Fibroblast of lung (primary cell): ENCODE measurements around the gene PKNOX2. TPM values are rescaled to one million over a fixed set of nuclear protein-coding genes. Genes with fewer than 3 reads are reported as not detected.

ENCODE experiments used
- DNase-seq, 2 donors: peaks; one replicate each; pipeline versions ENCODE4 v3.0.0 to v3.0.0-alpha.2; 2010; ENCODE audit warnings: low read depth in 2 of 2
- H2AFZ ChIP-seq: 2 replicates; pipeline ENCODE4 v1.5.1; 2012; ENCODE audit warnings: low read length, control low read depth, inconsistent platforms
- H3K27ac ChIP-seq: 2 replicates; pipeline ENCODE4 v1.5.1; 2011; ENCODE audit warnings: low read length, control low read depth; ENCODE audit not compliant: insufficient read depth
- H3K27me3 ChIP-seq: 2 replicates; pipeline ENCODE4 v1.5.1; 2011; ENCODE audit warnings: mild to moderate bottlenecking, low read length; ENCODE audit not compliant: control insufficient read depth, insufficient read depth
- H3K36me3 ChIP-seq: 2 replicates; pipeline ENCODE4 v1.5.1; 2011; ENCODE audit warnings: low read length; ENCODE audit not compliant: control insufficient read depth, insufficient read depth
- H3K4me1 ChIP-seq: 2 replicates; pipeline ENCODE4 v1.5.1; 2011; ENCODE audit warnings: low read length; ENCODE audit not compliant: control insufficient read depth, insufficient read depth; ENCODE audit errors: extremely low read depth
- H3K4me2 ChIP-seq: 2 replicates; pipeline ENCODE4 v1.5.1; 2011; ENCODE audit warnings: low read length, control low read depth; ENCODE audit not compliant: insufficient read depth; ENCODE audit errors: extremely low read depth
- H3K4me3 ChIP-seq, 4 experiments: fragments of 200-600 bp in 1 of 4; sonication (generic) in 1 of 4; replicated peaks in 1 of 4; 2 replicates each; pipeline ENCODE4 v1.5.1; 2011 to 2016; ENCODE audit warnings: low read length in 4 of 4, low read depth in 3 of 4, mild to moderate bottlenecking in 3 of 4, control low read depth in 2 of 4, inconsistent platforms in 1 of 4, mixed read lengths in 1 of 4; ENCODE audit not compliant: insufficient read depth in 1 of 4; ENCODE audit errors: control extremely low read depth in 1 of 4
- H3K79me2 ChIP-seq: 2 replicates; pipeline ENCODE4 v1.5.1; 2012; ENCODE audit warnings: mild to moderate bottlenecking, low read length, inconsistent platforms; ENCODE audit not compliant: control insufficient read depth, insufficient read depth
- H3K9ac ChIP-seq: 2 replicates; pipeline ENCODE4 v1.5.1; 2011; ENCODE audit warnings: mild to moderate bottlenecking, low read length, control low read depth; ENCODE audit not compliant: insufficient read depth
- H3K9me3 ChIP-seq: 2 replicates; pipeline ENCODE4 v1.5.1; 2012; ENCODE audit warnings: low read depth, low read length; ENCODE audit not compliant: control insufficient read depth, insufficient read depth
- H4K20me1 ChIP-seq: 2 replicates; pipeline ENCODE4 v1.5.1; 2011; ENCODE audit warnings: low read length; ENCODE audit not compliant: control insufficient read depth, insufficient read depth; ENCODE audit errors: extremely low read depth
- CTCF ChIP-seq, 2 donors: IDR thresholded peaks in 1 of 2; conservative IDR thresholded peaks in 1 of 2; 1 replicate in 1 of 2; 2 replicates in 1 of 2; pipeline ENCODE4 v1.5.1; 2011 to 2012; ENCODE audit warnings: low read length in 2 of 2, control low read depth in 1 of 2, inconsistent platforms in 1 of 2, low read depth in 1 of 2, mild to moderate bottlenecking in 1 of 2
- EZH2 ChIP-seq: IDR thresholded peaks from 2 replicates; pipeline ENCODE4 v1.5.1; 2012; ENCODE audit warnings: low read length, control low read depth, mild to moderate bottlenecking; ENCODE audit errors: missing control alignments
- polyA plus RNA-seq, 2 donors: library from polyadenylated mRNA; depleted of rRNA in 1 of 2; stranded (reverse) in 1 of 2; unstranded in 1 of 2; fragments of >200 nt; gene quantifications; 2 replicates each; pipeline ENCODE4 v1.2.1, GENCODE V29; 2011 to 2012; ENCODE audit warnings: missing spikeins in 1 of 2
- total RNA-seq: library from RNA; depleted of rRNA; stranded (reverse); fragments of >200 nt; gene quantifications from 2 replicates; pipeline ENCODE4 v1.2.1, GENCODE V29; 2014

Gene PKNOX2
- total and polyA plus RNA-seq, 2 donors (not counting 1 experiment from before 2014, with no cell fraction given), result 0.33 to 2.2 TPM

GRCh38 chr11:125314276-125315078, 149.9 kb downstream of the PKNOX2 start:
- no peak overlapping the region for H3K4me2 ChIP-seq
- no peak for DNase-seq
- no peaks in the 10 kb centered on the region for H3K79me2 ChIP-seq
- H3K4me1 ChIP-seq, result no peaks in the 10 kb centered on the region
- H3K27ac ChIP-seq, result no peak overlapping the region
- H3K9ac ChIP-seq, result no peak overlapping the region
- H3K4me3 ChIP-seq, result no peak overlapping the region
- H3K36me3 ChIP-seq, result no peaks in the 10 kb centered on the region
- peaks cover 3% of the 10 kb centered on the region for H3K27me3 ChIP-seq
- no peak overlapping the region for H2AFZ ChIP-seq
- H3K9me3 ChIP-seq, result no peaks in the 10 kb centered on the region
- TF ChIP-seq EZH2 (no peak), CTCF (conservative IDR thresholded peaks at IDR 0.05 in 1 of 2, IDR thresholded peaks at IDR 0.05 in 1 of 2; ENCODE audit: low read depth in 1 of 2, low read length in 2 of 2) (no peak)
- no peaks in the 10 kb centered on the region for H4K20me1 ChIP-seq

GRCh38 chr11:125315079-125315740, 150.7 kb downstream of the PKNOX2 start:
- Histone ChIP-seq H2AFZ (no peak overlapping the region), H3K4me3 (no peak overlapping the region), H3K36me3 (no peaks in the 10 kb centered on the region), H3K27ac (no peak overlapping the region), H3K4me2 (no peak overlapping the region), H3K9me3 (no peaks in the 10 kb centered on the region), H4K20me1 (no peaks in the 10 kb centered on the region), H3K9ac (no peak overlapping the region), H3K79me2 (no peaks in the 10 kb centered on the region), H3K27me3 (peaks cover 3% of the 10 kb centered on the region), H3K4me1 (no peaks in the 10 kb centered on the region)
- TF ChIP-seq CTCF (conservative IDR thresholded peaks at IDR 0.05 in 1 of 2, IDR thresholded peaks at IDR 0.05 in 1 of 2; ENCODE audit: low read depth in 1 of 2, low read length in 2 of 2) (no peak), EZH2 (no peak)
- peak; percentile 44 to 71 for DNase-seq

- H3K4me2 ChIP-seq, result no peak overlapping the region
- no peak overlapping the region for H3K9ac ChIP-seq
- H2AFZ ChIP-seq, result no peak overlapping the region
- H3K9me3 ChIP-seq, result no peaks in the 10 kb centered on the region
- TF ChIP-seq CTCF (conservative IDR thresholded peaks at IDR 0.05 in 1 of 2, IDR thresholded peaks at IDR 0.05 in 1 of 2; ENCODE audit: low read depth in 1 of 2, low read length in 2 of 2) (no peak), EZH2 (no peak)
- H4K20me1 ChIP-seq, result no peaks in the 10 kb centered on the region
- no peaks in the 10 kb centered on the region for H3K79me2 ChIP-seq
- H3K4me3 ChIP-seq, result no peak overlapping the region
- no peaks in the 10 kb centered on the region for H3K4me1 ChIP-seq
- peaks cover 1% of the 10 kb centered on the region for H3K27me3 ChIP-seq
- no peaks in the 10 kb centered on the region for H3K36me3 ChIP-seq
- H3K27ac ChIP-seq, result no peak overlapping the region
- no peak for DNase-seq
Measured at GRCh38 chr11:125317416-125317815, 152.9 kb downstream of the PKNOX2 start.
